HG03139 (cell line): ENCODE results near the gene FILIP1L.

Source experiments
- ATAC-seq: cut with Tn5 transposase; IDR thresholded peaks from one replicate; pipeline ENCODE4 v1.9.1; 2021; ENCODE audit not compliant: unreplicated experiment

The FILIP1L gene

DNA sequence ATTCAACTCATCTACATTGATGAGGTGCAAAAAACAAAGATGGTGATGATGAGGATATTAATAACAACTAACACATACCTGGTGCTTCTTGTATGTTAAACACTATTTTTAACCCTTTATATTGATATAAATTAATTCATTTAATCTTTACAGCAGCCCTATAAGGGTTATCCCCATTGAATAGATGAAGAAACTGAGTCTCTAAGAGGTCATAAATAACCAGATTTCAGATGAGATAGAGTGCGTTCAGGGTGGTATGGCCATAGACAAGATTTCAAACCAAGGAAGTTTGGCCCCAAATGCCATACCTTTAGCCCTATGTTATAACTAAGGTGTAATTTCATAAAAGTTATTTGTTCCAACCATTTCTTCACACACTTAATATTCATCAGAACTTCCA lies 214.1 kb downstream of the FILIP1L start:
- ATAC-seq: no peak

DNA sequence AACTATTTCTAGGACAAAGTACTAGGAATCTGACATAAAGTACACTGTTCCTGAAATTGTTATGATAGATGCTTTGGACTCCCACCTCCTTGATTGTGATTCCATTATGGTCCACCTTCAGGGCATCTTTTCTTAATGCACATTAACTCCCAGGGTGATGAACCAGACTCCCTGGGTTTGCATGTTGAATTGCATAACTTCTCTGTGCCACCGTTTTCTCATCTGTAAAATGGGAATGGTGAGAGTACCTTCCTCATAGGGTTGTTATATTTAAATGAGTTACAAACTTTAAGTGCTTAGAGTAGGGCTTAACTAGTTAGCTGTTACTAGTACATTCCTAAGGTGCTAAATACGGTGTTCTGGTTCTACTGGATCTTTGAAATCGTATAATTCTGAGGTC lies 214.7 kb downstream of the FILIP1L start:
- ATAC-seq: no peak

DNA sequence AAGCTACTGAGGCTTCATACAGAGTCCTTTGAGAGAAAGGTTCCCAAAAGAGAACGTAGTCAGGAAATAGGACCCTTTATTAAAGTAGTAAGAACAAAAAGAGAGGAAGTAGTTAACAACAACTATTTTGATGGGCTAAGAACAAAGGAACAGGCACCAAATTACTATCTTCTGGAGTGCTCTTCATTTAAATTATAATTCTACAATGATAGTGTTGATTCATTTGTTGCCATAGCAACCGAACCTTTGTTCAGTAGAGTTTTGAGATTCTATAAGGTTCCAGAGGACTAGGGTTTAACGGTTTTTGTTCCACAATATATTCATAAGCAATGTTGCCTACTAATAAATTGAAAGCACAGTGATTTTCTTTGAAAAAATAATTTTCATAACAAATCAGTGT lies 217.8 kb downstream of the FILIP1L start:
- no peak for ATAC-seq

DNA sequence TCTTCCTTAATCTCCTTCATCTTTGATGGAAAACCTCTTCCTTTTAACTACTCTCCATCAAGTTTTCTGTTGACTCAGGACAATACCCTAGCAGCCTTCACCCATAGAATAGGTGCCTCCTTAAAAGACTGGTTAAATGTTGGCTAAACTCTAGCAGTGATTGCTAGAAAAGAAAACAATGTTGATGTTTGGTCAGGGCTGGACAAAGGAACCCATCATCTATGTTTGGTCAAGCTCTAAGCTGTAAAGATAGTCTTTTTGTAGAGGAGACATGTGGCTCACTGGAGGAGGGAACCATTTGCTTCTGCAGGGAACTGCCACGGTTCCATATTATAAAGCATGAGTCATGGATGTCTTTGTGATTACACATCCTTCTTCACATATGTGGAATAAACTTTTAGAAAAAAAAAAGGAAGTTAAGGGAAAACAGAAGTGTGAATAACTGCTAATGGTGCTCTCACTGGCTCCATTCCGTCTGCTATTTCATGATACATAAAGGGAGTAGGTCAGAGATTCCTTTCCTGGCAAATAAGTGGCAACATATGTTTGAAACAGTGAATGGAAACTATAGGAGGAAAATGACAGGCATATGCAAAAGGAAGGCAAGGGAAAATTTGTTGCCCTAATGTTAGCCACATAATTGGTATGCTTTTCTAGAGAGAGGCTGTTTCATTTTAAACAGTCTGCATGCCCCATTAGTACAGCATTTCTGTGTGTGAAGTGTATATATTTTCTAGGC lies 218.4 kb downstream of the FILIP1L start:
- no peak for ATAC-seq

DNA sequence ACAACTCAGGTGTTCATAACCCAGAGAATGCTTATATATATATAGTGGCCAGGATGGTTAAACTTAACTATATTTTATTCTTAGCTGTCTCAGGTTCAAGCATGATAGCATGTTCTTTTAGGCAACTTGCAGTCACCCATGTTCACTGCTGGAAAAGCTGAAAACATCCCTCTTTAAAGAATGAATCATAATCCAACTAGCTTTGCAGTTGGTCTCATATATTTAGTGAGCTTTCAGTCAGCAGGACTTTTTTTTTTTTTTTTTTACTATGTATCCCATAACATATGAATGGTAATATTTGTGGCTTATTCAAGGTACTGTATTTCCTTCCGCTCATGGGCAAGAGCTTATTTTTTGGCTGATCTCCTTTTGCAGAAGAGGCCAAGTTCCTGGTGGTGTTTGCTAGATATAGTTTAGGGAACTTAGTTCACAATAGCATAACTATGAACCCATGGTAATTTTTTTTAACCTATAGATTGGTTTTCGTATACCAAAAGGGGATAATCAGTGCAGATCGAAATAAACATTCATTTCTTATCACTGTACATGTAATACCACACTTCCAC lies 219.1 kb downstream of the FILIP1L start:
- ATAC-seq: no peak

DNA sequence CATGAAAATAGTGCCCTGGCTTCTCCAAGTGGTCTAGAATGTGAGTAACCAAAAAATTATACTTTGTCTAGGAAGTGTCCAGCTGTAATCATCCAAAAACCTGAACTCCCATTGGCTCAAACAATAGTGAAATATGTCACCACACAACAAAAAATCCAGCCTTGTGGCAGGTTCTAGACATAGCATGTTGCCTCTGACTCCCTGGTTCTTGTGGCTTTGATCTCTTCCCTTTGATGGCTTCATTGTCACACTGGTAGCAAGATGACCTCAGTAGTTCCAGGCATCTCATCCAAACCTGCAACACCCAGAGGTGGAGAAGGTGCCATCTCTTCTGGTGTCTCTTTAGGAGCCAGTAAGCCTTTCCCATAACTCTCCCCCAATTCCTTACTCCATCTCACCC lies 222.0 kb downstream of the FILIP1L start:
- no peak for ATAC-seq

DNA sequence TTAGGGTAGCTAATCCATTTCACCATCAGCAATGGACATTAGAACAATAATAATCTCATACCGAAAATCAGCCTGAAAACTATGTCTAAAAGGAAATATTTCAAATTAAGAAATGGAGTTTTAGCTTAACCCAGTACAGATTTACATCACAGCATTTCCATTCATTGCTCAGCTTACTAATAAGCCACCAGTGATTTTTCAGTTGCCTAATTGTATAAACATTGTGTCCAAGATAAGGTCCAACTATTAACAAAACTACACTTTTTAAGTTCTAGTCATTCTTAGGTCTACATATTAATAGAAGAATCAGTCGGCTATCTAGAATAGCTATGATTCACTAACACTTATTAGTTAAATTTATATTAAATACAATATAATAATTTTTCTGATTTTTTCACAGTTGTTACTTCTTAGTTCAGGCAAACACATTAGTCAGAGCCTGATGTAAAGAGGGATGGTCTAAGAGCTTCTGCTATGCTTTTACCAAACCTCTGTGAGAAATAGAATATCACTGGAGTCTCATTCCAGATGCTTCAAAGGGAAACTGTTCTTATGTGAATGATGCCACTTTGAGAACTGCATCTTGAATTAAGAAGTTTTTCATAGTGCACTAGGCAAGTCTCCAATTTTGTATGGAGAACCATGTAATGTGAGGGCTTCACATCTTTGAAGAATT lies 222.6 kb downstream of the FILIP1L start:
- ATAC-seq: no peak

DNA sequence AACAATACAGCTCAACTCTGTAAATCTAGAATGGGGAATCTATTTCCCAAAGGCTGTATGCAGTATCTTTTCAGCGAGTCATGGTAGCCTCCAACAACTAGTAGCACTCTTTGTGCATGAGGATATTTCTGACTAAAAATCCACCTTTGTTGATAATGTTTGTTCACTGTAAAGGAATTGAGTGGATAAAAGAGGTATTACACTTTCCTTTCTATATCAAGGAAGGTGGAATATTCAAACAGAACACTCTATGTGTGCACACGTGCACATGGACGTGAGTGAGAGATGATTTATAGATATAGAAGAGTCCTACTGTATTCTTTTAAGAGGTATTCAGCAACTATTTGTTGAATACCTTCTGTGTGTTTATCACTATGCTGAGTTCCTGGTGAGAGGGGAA lies 228.4 kb downstream of the FILIP1L start:
- no peak for ATAC-seq

DNA sequence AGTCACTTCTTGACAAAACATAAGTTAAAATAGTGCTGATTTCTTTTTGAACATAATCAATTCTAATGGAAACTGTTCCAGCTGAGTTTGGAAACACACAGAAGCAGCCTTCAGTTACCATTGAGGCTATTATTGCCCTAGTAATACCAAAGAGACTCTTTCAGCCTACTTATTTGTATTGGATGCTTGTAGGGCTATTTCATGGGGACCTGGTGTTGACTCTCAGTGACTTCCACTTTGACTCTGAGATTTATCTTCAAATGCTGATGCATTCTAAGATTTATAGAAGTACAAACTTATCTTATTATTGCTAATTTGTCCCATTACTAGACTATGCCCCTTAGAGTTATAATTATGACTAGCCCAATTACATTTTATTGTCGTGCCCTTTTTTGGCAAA lies 229.2 kb downstream of the FILIP1L start:
- no peak for ATAC-seq

DNA sequence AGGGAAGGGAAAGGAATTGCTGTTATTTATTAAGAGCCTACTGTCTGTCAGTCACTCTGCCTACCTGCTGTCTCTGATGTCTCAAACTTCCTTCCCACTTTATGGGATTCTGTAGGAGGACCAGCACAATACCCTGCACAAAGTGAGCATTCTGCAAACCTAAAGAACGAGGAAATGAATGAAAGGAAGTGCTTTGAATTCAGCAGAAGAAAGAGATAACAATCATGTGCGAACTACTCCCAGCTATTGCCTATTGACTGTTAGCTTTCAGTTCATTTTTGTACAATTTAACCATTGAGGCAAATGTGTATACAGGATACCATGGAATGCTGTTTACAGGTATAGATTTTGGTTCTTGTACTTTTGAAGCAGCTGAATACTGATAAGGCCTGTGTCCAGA lies 229.8 kb downstream of the FILIP1L start:
- no peak for ATAC-seq

DNA sequence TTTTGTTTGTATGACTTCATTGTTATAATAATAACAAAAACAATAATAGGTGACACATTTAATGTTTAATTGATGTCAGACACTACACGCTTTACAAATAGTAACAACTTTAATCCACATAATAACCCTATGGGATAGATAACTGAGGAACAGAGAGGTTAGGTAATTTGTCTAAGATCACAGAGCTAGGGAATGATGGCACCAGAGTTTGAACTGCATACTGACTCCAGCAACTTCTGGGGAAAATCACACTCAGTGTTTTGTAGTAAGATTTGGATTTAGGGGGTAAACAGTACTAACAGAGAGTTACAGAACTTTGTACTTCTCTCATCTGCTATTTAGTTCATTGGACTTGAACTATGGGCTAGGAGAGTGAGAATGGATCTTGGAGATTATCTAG lies 230.6 kb downstream of the FILIP1L start:
- ATAC-seq: no peak

DNA sequence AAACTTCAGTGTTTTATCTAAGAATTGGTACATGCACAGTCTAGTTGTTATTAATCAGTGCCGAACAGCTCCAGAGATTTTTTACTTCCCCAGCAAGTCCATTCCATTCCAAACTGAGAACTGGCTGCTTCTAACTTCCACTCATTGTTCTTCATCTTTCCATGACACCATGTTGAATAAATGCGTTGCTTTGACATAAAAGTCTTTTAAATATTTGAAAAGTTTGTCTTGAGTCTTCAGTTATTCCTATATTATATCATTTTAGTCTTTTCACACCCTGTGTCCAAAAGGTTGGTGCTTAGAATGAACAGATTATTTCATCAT lies 231.2 kb downstream of the FILIP1L start:
- ATAC-seq: no peak

DNA sequence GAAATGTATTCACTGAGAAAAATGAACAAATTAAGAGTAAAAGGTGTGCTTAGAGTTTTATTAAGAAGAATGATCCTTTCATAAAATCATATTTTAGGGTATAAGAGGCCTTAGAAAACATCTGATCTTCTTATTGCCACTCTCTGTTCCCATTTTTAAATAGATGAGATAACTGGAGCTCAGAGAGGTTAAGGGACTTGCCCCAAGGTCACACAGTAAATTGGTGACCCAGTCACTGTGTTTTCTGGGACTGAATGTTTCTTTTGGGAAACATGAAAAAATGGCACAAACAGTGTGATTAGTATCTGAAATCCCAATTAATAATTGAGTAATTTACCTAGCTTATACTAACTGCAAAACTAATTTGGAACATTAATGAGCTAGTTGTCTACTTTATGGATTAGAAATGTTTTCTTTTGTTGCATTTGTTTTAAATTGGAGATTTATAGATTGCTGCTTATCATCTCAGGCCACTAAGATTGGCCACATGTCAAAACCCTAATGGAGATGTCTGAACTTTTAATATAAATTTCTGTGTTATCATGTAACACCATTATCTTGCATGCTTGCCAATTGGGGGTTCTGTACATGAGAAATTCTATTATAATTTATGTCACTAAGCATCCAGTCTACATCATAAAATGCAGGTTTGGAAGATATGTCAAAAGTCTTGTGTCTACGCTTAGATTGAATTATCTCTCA lies 231.7 kb downstream of the FILIP1L start:
- no peak for ATAC-seq

DNA sequence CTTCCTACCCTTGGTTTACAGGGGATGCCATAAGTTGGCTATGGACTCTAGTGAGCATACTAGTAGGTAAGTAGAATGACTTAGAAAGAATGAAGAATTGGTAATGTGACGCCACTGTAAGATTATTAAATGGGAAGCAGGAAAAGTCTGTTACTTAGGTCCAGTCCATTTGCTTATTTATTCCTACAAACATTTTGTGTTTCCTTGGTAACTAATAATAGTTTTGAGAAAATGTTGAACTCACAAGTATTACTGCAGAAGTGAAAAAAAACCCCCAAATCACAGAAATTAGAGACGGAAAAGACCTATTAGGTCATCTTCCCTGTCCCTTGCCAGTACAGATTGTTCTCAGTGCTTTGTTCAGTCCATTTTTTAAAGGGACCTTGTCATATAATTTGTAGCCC lies 233.2 kb downstream of the FILIP1L start:
- ATAC-seq: no peak

DNA sequence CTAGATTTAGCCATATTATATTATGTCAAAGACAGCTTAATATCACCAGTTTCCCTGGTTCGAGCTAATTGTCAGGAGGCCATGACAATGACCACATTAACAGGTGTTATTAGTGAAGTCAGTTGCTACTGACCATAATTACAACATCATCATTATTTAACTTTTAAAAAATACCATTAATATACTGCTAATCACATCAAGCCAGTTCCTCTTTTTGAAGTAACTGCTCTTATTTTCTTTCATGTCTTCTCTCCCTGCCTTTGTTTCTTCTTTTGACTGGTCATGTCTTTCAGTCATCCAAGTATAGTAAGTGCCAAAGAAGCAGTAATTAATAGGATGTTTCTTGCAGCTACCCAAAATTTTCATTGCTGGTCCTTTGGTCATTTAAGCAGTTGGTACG lies 235.0 kb downstream of the FILIP1L start:
- ATAC-seq: no peak

DNA sequence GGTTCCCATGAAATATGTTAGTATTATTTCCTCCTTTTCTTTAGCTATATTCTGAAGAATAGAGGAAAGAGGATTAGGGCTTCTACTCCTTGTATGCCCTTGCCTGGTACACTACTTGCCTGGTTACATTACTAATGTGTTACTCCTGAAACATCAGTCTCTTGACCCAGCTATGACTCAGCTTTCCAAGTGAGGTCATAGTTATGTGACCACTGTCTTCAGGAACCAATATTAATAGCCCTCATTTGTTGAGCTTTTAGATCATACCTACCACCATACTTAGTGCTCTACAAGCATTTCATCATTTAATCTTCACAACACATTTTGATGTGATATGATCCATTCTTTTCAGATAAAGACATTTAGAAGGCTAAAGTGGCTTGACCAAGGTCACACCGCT lies 236.3 kb downstream of the FILIP1L start:
- peak; percentile 40 for ATAC-seq

DNA sequence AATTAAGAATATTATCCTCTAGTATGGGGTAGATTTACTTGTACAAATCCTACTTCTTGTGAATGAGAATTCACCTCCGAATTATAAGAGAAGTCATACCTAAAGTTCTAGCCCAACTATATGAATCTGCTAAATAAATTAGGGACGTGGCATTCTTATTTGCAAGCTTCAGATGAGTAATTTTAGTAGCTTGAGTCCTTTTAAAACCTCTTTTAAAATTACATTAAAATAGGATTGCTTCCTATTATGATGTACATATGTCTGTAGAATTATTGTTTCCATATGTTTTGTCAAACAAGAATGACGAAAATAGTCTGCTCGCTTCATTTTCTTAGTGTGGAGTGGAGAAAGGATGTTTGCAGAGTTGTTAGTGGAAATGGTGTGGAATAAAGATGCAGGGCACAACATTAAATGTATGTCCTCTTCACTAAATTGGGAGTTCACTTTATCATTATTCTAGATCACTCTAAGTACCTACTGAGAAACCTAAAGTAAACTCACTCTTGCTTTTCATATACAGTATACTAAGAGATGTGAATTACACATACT lies 237.2 kb downstream of the FILIP1L start:
- no peak for ATAC-seq

DNA sequence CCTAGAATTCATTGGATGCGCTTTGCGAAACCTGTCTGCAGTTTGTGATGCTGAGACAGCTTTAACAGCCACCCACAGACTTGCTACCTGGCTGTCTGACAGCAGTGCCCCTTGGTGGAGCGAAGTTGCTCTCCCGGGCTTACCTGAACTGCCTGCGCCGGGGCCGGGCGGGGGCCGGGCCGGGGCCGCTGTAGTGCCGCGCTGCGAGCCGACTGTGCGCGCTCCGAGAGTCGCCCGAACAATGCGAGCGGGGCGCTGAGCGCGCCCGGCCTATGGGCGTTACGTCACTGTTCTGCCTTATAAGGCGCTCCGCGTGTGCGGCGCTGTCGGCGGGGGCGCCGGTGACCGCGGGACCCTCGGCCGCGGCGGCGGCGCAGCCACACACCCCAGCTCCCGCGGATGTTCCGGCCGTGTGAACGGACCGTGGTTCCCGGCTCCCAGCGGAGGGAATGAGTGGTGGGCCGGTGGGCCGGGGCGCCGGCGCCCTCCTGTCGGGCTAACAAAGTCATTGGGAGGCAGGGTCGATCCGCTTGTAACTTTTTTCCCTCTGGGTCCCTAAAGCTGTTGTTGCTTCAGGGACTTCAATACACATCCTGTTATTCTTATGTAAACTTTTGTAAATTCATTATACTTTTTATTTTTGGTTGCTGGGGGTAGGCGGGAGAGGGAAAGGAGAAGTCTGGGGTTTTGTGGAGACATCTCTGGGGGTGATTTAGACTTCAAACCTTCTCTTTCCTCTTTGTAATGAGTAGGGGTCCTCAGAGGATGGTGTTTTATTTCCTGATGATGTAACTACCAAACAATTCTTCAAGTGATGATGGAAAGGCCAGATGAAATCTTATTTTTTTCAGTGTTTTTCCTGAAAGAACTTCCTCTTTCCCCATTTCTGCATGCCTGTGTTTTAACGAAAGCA lies 238.1 kb downstream of the FILIP1L start:
- peak; percentile 84 for ATAC-seq

DNA sequence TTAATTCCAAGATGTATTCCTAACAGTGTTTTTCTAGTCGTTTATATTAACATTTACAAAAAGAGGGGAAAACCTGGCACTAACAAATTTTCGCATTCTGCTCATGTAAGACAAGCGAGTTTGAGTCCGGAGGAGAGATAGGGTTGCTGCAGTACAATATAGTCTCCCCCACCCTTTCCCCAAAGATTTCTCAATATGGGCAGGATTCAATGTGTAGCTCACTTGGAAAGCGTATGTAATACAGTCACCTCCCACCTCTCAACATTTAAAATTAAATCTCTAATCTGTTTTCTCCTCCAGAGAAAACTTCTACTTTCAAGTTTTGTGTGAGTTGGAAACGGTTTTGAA lies 238.7 kb downstream of the FILIP1L start:
- no peak for ATAC-seq

DNA sequence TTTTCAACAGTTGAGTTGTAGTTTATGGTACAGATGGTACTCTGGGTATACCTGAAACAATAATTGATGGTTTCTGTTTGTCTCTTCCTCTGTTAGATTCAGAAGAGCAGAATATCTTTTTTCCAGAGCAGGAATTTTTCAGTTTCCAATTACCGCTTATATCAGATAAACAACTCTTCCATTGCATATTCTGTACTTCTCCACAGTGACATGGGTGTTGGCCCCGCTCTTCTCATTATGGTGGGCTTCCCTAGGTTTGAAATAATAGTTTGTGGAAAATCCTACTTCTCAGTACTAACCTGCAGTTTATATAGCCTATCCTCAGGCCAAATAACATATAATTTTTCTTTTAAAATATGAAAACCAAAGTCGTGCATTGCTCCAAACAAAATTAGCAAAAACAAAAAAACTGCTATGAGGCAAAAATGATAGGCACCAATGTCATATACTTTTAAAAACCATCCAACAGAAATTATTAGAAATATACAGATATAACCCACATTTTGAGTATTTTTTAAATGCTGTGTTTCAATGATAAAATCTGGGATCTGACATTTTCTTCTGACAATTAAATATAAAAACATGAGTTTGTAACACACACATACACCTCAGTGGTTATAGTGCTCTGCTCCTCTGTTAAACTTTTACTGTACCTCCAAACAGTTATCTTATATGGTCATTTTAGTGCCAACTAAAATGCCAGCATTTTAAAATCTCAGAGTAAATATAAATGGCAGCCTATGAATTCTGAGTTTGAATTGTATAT lies 239.9 kb downstream of the FILIP1L start:
- no peak for ATAC-seq
